ENCODE results near the gene NCOA3. TPM values are rescaled to one million over a fixed set of nuclear protein-coding genes. Genes with fewer than 3 reads are reported as not detected.

Gene NCOA3
- total and polyA plus RNA-seq, 12 donors = 2.6 to 35.6 (median 22.2) TPM

DNA sequence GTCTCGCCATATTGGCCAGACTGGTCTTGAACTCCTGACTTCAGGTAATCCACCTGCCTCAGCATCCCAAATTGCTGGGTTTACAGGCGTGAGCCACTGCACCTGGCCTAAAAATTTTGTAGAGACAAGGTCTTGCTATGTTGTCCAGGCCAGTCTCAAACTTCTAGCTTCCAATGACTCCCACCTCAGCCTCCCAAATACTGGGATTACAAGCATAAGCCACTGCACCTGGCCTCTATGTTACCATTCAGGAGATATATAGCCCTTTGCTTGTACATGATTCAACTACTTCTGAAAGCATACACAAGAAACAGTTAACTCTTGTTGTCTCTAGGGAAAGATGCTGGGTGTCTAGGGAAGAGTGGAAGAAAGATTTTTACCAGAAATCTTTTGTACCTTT is 19.0 kb upstream of the NCOA3 start:
- no peak for DNase-seq
- intact Hi-C loops (cut with DNase I) = no loop called here
- no peak overlapping the region for H3K4me3 ChIP-seq
- WGBS, 4 donors = 79 to 91% (median 84%) methylated on average over 1 to 2 of the region's 2 CpGs
- no peak overlapping the region for H3K27ac ChIP-seq
- no peaks in the 10 kb centered on the region for H3K9me3 ChIP-seq (replicated peaks in 1 of 3)
- no peaks in the 10 kb centered on the region for H3K27me3 ChIP-seq
- H3K4me1 ChIP-seq (replicated peaks in 1 of 2) = no peaks in the 10 kb centered on the region
- TF ChIP-seq POLR2A (IDR thresholded peaks at IDR 0.05) = no peak
- TF ChIP-seq, protein P1, sequence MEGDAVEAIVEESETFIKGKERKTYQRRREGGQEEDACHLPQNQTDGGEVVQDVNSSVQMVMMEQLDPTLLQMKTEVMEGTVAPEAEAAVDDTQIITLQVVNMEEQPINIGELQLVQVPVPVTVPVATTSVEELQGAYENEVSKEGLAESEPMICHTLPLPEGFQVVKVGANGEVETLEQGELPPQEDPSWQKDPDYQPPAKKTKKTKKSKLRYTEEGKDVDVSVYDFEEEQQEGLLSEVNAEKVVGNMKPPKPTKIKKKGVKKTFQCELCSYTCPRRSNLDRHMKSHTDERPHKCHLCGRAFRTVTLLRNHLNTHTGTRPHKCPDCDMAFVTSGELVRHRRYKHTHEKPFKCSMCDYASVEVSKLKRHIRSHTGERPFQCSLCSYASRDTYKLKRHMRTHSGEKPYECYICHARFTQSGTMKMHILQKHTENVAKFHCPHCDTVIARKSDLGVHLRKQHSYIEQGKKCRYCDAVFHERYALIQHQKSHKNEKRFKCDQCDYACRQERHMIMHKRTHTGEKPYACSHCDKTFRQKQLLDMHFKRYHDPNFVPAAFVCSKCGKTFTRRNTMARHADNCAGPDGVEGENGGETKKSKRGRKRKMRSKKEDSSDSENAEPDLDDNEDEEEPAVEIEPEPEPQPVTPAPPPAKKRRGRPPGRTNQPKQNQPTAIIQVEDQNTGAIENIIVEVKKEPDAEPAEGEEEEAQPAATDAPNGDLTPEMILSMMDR (IDR thresholded peaks at IDR 0.05) = no peak
- H3K36me3 ChIP-seq (replicated peaks in 1 of 2) = no peaks in the 10 kb centered on the region

DNA sequence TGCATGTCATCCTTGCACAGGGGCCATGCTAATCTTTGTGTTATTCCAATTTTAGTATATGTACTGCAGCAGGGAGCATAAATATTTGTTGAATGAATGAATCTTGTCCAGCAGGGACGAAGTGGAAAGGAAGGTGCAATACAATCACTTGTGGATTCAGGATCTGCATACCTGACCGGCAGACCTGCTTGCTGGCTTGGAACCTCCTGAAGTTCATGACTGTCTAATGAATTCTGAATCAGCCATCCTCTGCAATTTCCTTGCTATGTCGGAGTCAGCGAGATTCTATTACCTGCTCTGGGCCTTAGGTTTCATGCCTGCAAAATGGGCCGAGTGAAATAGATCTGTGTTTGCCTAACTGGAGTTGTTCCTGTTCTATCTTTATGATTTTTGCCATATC is 17.4 kb upstream of the NCOA3 start:
- 82 to 93% (median 90%) methylated on average over 5 of the region's 5 CpGs for WGBS, 4 donors
- no peaks in the 10 kb centered on the region for H3K4me1 ChIP-seq (replicated peaks in 1 of 2)

DNA sequence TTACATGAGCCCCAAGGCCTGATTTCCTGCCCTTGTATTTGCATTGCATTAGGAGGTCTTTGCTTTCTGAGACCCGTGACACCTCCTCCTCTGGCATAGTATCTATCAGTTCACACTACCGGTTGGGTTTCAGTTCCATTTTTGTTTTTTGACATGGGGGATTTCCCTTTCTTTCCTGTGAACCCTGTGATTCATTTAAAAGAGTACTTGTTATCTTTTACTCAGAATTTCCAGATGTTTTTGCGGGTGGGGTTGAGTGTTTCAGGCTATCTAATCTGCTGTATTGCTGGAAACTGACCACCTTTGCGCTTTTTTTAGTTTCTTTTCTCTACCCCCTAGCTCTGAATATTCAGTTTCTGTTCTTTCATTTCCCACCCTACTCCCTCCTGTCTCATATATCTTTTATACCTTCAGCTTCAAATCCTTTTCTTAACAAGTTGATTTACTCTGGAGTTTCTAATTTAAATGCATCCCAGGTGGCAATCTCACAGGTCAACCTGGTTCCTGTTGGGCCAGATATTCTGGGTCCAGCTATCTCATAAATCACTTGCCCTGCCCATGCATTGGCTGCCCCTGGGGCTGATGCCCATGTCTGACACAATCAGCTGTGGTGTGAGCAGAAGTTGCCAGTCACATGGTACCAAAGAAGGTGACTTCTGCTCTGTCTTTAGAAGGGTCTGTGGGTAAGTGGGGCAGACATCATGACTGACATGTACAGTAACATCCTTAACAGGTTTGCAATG is 14.3 kb upstream of the NCOA3 start:
- WGBS, 4 donors = 41 to 44% (median 42%) methylated on average over 4 of the region's 4 CpGs
- no peaks in the 10 kb centered on the region for H3K36me3 ChIP-seq (replicated peaks in 1 of 2)
- no peaks in the 10 kb centered on the region for H3K9me3 ChIP-seq (replicated peaks in 1 of 3)
- H3K4me1 ChIP-seq (replicated peaks in 1 of 2) = no peaks in the 10 kb centered on the region
- no peak overlapping the region for H3K27ac ChIP-seq
- intact Hi-C loops (cut with DNase I) = no loop called here
- DNase-seq = no peak
- no peaks in the 10 kb centered on the region for H3K27me3 ChIP-seq
- no peak overlapping the region for H3K4me3 ChIP-seq
- TF ChIP-seq, protein P1 (IDR thresholded peaks at IDR 0.05) = no peak
- no peak for TF ChIP-seq POLR2A (IDR thresholded peaks at IDR 0.05)

More for the DNA sequence above, 17.4 kb upstream of the NCOA3 start:
- Histone ChIP-seq H3K36me3 (replicated peaks in 1 of 2) (no peaks in the 10 kb centered on the region), H3K9me3 (replicated peaks in 1 of 3) (no peaks in the 10 kb centered on the region), H3K4me3 (no peak overlapping the region), H3K27ac (no peak overlapping the region), H3K27me3 (no peaks in the 10 kb centered on the region)
- intact Hi-C loops (cut with DNase I) = no loop called here
- DNase-seq = no peak
- TF ChIP-seq POLR2A (IDR thresholded peaks at IDR 0.05) = no peak
- TF ChIP-seq, protein P1 (IDR thresholded peaks at IDR 0.05) = no peak

DNA sequence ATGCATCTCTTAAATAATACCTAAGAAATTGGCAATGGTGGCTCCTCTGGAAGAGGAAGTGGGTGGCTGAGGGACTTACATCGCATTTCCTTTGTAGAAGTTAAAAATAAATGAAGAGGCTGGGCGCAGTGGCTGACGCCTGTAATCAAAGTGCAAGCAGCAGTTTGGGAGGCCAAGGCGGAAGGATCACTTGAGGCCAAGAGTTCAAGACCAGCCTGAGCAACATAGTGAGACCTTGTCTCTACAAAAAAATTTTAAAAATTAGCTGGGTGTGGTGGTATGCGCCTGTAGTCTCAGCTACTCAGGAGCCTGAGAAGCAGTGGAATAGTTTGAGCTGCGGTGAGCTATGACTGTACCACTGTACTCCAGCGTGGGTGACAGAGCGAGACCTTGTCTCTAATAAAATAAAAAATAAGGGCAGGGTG is 12.2 kb upstream of the NCOA3 start:
- Histone ChIP-seq H3K27ac (peak overlapping the region in 1 of 5 donors; percentile 15), H3K36me3 (replicated peaks in 1 of 2) (no peaks in the 10 kb centered on the region), H3K4me1 (replicated peaks in 1 of 2) (peaks cover 15 to 16% of the 10 kb centered on the region in 2 donors), H3K27me3 (no peaks in the 10 kb centered on the region), H3K9me3 (replicated peaks in 1 of 3) (no peaks in the 10 kb centered on the region), H3K4me3 (no peak overlapping the region)
- WGBS, 4 donors = 70 to 80% (median 72%) methylated on average over 8 of the region's 8 CpGs
- intact Hi-C loops (cut with DNase I) = no loop called here
- DNase-seq = peak in 5 of 7 donors; percentile 32 to 73 (median 58)
- TF ChIP-seq POLR2A (IDR thresholded peaks at IDR 0.05) = no peak
- TF ChIP-seq, protein P1 (IDR thresholded peaks at IDR 0.05) = no peak

Measured in adrenal gland (tissue), 12 donors.